Measurements from ENCODE around the gene TLE7. TPM values are rescaled to one million over a fixed set of nuclear protein-coding genes. Genes with fewer than 3 reads are reported as not detected.

TLE7 gene
- total RNA-seq, 1 experiment from 2014 or later = not detected

- Histone ChIP-seq H3K23ac (ENCODE audit: insufficient read length, low read depth, low read length) (no peak overlapping the region), H2AFZ (ENCODE audit: low read length) (no peak overlapping the region), H3K27me3 (ENCODE audit: insufficient read depth, low read length) (no peaks in the 10 kb centered on the region), H2BK5ac (ENCODE audit: insufficient read length, low read length) (no peak overlapping the region), H2BK15ac (ENCODE audit: low read depth, low read length) (no peak overlapping the region), H3K79me1 (ENCODE audit: insufficient read depth, low read depth, low read length, poor library complexity, severe bottlenecking) (no peaks in the 10 kb centered on the region), H4K91ac (ENCODE audit: insufficient read length, low read depth, low read length) (no peak overlapping the region), H4K20me1 (ENCODE audit: control insufficient read depth, insufficient read depth, insufficient read length) (no peaks in the 10 kb centered on the region), H3K4me1 (ENCODE audit: insufficient read depth, low read length) (no peaks in the 10 kb centered on the region), H3K4ac (ENCODE audit: low read depth, low read length) (no peak overlapping the region), H2BK20ac (ENCODE audit: low read depth, low read length, poor library complexity, severe bottlenecking) (no peak overlapping the region), H2BK120ac (ENCODE audit: low read depth, low read length, poor library complexity, severe bottlenecking) (no peak overlapping the region), H3K18ac (ENCODE audit: insufficient read length, low read depth, low read length) (no peak overlapping the region), H3K56ac (ENCODE audit: insufficient read length, low read depth, low read length) (no peak overlapping the region), H4K8ac (replicated peaks; ENCODE audit: insufficient read length, low read depth, low read length) (no peak overlapping the region), H3K79me2 (ENCODE audit: insufficient read depth, low read length) (no peaks in the 10 kb centered on the region), H3K27ac (ENCODE audit: insufficient read length, low read depth, low read length) (no peak overlapping the region), H3K9ac (ENCODE audit: extremely low read depth, insufficient read length, low read length) (no peak overlapping the region), H4K5ac (ENCODE audit: insufficient read length, low read depth, low read length) (no peak overlapping the region), H2BK12ac (ENCODE audit: insufficient read length, low read depth, low read length) (no peak overlapping the region), H3K9me3 (ENCODE audit: control insufficient read depth, low read depth, low read length) (no peaks in the 10 kb centered on the region), H3T11ph (ENCODE audit: low read length) (no peak overlapping the region), H2AK5ac (ENCODE audit: insufficient read length, low read length) (no peak overlapping the region), H3K4me2 (ENCODE audit: insufficient read depth, insufficient read length, low read length) (no peak overlapping the region), H3K14ac (ENCODE audit: insufficient read depth, low read length) (no peak overlapping the region), H3K23me2 (ENCODE audit: insufficient read length, low read depth, low read length, poor library complexity, severe bottlenecking) (no peaks in the 10 kb centered on the region)
- H3K9me3 Mint-ChIP-seq = no peaks in the 10 kb centered on the region
- no peaks in the 10 kb centered on the region; a peak in 1 of 7 replicates for H3K36me3 Mint-ChIP-seq (ENCODE audit: insufficient read depth in 1 of 3, low read depth in 3 of 3)
- peaks cover 18% of the 10 kb centered on the region for H3K27me3 Mint-ChIP-seq (ENCODE audit: low read depth)
- no peak for DNase-seq
- TF ChIP-seq, protein P1, sequence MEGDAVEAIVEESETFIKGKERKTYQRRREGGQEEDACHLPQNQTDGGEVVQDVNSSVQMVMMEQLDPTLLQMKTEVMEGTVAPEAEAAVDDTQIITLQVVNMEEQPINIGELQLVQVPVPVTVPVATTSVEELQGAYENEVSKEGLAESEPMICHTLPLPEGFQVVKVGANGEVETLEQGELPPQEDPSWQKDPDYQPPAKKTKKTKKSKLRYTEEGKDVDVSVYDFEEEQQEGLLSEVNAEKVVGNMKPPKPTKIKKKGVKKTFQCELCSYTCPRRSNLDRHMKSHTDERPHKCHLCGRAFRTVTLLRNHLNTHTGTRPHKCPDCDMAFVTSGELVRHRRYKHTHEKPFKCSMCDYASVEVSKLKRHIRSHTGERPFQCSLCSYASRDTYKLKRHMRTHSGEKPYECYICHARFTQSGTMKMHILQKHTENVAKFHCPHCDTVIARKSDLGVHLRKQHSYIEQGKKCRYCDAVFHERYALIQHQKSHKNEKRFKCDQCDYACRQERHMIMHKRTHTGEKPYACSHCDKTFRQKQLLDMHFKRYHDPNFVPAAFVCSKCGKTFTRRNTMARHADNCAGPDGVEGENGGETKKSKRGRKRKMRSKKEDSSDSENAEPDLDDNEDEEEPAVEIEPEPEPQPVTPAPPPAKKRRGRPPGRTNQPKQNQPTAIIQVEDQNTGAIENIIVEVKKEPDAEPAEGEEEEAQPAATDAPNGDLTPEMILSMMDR (conservative IDR thresholded peaks at IDR 0.05) = no peak
- no CpG with 5 or more reads among the region's 7 CpGs for WGBS (ENCODE audit: extremely low coverage, insufficient read length, low lambda C conversion rate)
- H3K4me1 Mint-ChIP-seq = peaks cover 0 to 3% of the 10 kb centered on the region in 2 experiments; a peak in 1 of 4 replicates
- peak overlapping the region in 1 of 3 experiments; percentile 44; a peak in 1 of 7 replicates for H3K27ac Mint-ChIP-seq
- H3K4me3 Mint-ChIP-seq = no peak overlapping the region
Measured at GRCh38 chr16:71436473-71436872, 5.4 kb downstream of the TLE7 start.
